Activated naive CD4-positive, alpha-beta T cell treated with anti-CD3 and anti-CD28 coated beads, Interleukin-2, amount 50 U/mL, for 72 hours (primary cell): Measurements from ENCODE around the gene PIK3CD. TPM values are rescaled to one million over a fixed set of nuclear protein-coding genes. Genes with fewer than 3 reads are reported as not detected.
"Not testable (repeated sequence)": the region's sequence is repeated elsewhere in the genome, so short reads cannot be mapped to it uniquely, and the experiment has no call there.

ENCODE experiments used
- ATAC-seq, 2 donors: fragments of 150-1000 bp; cut with Tn5 transposase; 2 replicates each; pipeline ENCODE4 v1.10.0; 2021; ENCODE audit warnings: mild to moderate bottlenecking in 2 of 2, moderate library complexity in 2 of 2
- DNase-seq, 2 donors: peaks; one replicate each; pipeline ENCODE4 v3.0.0; 2021 to 2022; ENCODE audit warnings: low spot score in 2 of 2
- H3K27ac Mint-ChIP-seq, 2 donors: one replicate each; pipeline ENCODE4 v1.8.0; 2022; ENCODE audit warnings: mild to moderate bottlenecking in 2 of 2, mixed read lengths in 2 of 2
- H3K36me3 Mint-ChIP-seq, 2 donors: one replicate each; pipeline ENCODE4 v1.8.0; 2022; ENCODE audit warnings: mixed read lengths in 2 of 2
- H3K9me3 Mint-ChIP-seq, 2 donors: one replicate each; pipeline ENCODE4 v1.8.0; 2022; ENCODE audit warnings: mixed read lengths in 2 of 2
- total RNA-seq, 2 donors: library from RNA; stranded (reverse); gene quantifications; one replicate each; pipeline ENCODE4 v1.2.3, GENCODE V29; 2022

PIK3CD gene
- total RNA-seq, 2 donors from 2014 or later, result 118 to 138 TPM

- DNase-seq, result no peak
- no peak for ATAC-seq
- Mint-ChIP-seq H3K36me3 (no peaks in the 10 kb centered on the region), H3K9me3 (no peaks in the 10 kb centered on the region), H3K27ac (no peak overlapping the region)
Observed at GRCh38 chr1:9613625-9614299, 37.8 kb upstream of the PIK3CD start.

- peak in 1 of 2 donors; percentile 76 for ATAC-seq
Observed at GRCh38 chr1:9615316-9616063, 36.0 kb upstream of the PIK3CD start.

GRCh38 chr1:9618909-9619679, 32.4 kb upstream of the PIK3CD start:
- DNase-seq (no peak), ATAC-seq (no peak)
- Mint-ChIP-seq H3K27ac (peak overlapping the region in 1 of 2 donors; percentile 30), H3K36me3 (no peaks in the 10 kb centered on the region), H3K9me3 (no peaks in the 10 kb centered on the region)

More at GRCh38 chr1:9615316-9616063, 36.0 kb upstream of the PIK3CD start:
- peak in 1 of 2 donors; percentile 52 for DNase-seq
- Mint-ChIP-seq H3K27ac (no peak overlapping the region), H3K36me3 (no peaks in the 10 kb centered on the region), H3K9me3 (no peaks in the 10 kb centered on the region)

- no peaks in the 10 kb centered on the region for H3K9me3 Mint-ChIP-seq
- ATAC-seq (no peak), DNase-seq (no peak)
- no peak overlapping the region for H3K27ac Mint-ChIP-seq
- no peaks in the 10 kb centered on the region for H3K36me3 Mint-ChIP-seq
Observed at GRCh38 chr1:9621032-9621431, 30.5 kb upstream of the PIK3CD start.

GRCh38 chr1:9624081-9624480, 27.4 kb upstream of the PIK3CD start:
- DNase-seq (no peak), ATAC-seq (no peak)
- Mint-ChIP-seq H3K27ac (no peak overlapping the region), H3K36me3 (peaks cover 0 to 4% of the 10 kb centered on the region in 2 donors), H3K9me3 (no peaks in the 10 kb centered on the region)

GRCh38 chr1:9625030-9625429, 26.5 kb upstream of the PIK3CD start:
- DNase-seq, H3K27ac Mint-ChIP-seq, H3K9me3 Mint-ChIP-seq, H3K36me3 Mint-ChIP-seq, ATAC-seq: not testable (repeated sequence)

GRCh38 chr1:9626201-9626608, 25.3 kb upstream of the PIK3CD start:
- no peak for ATAC-seq
- H3K27ac Mint-ChIP-seq, result peak overlapping the region; percentile 60 to 70
- peak in 1 of 2 donors; percentile 18 for DNase-seq
- no peaks in the 10 kb centered on the region for H3K9me3 Mint-ChIP-seq
- H3K36me3 Mint-ChIP-seq, result peaks cover 16 to 19% of the 10 kb centered on the region in 2 donors

GRCh38 chr1:9628541-9629444, 22.7 kb upstream of the PIK3CD start:
- ATAC-seq, result peak; percentile 54 to 56
- peak overlapping the region; percentile 94 to 95 for H3K27ac Mint-ChIP-seq
- no peaks in the 10 kb centered on the region for H3K9me3 Mint-ChIP-seq
- DNase-seq, result peak; percentile 66 to 86
- peaks cover 30 to 40% of the 10 kb centered on the region in 2 donors for H3K36me3 Mint-ChIP-seq

- DNase-seq (peak; percentile 66 to 90), ATAC-seq (peak; percentile 59 to 66)
- peak overlapping the region; percentile 92 to 95 for H3K27ac Mint-ChIP-seq
Observed at GRCh38 chr1:9629445-9630201, 21.9 kb upstream of the PIK3CD start.

GRCh38 chr1:9630331-9631111, 21.0 kb upstream of the PIK3CD start:
- ATAC-seq (no peak), DNase-seq (peak; percentile 24 to 64)
- Mint-ChIP-seq H3K27ac (peak overlapping the region; percentile 86 to 95), H3K9me3 (peaks cover 0 to 4% of the 10 kb centered on the region in 2 donors), H3K36me3 (peaks cover 45 to 57% of the 10 kb centered on the region in 2 donors)

More at GRCh38 chr1:9629445-9630201, 21.9 kb upstream of the PIK3CD start:
- H3K9me3 Mint-ChIP-seq, result no peaks in the 10 kb centered on the region
- H3K36me3 Mint-ChIP-seq, result peaks cover 36 to 48% of the 10 kb centered on the region in 2 donors

- Mint-ChIP-seq H3K27ac (peak overlapping the region in 1 of 2 donors; percentile 95), H3K36me3 (peaks cover 47 to 65% of the 10 kb centered on the region in 2 donors), H3K9me3 (peaks cover 0 to 4% of the 10 kb centered on the region in 2 donors)
- no peak for ATAC-seq
- DNase-seq, result no peak
Observed at GRCh38 chr1:9631613-9632012, 19.9 kb upstream of the PIK3CD start.

GRCh38 chr1:9633493-9633892, 18.0 kb upstream of the PIK3CD start:
- no peak for ATAC-seq

GRCh38 chr1:9634582-9634981, 16.9 kb upstream of the PIK3CD start:
- H3K36me3 Mint-ChIP-seq, result peaks cover 44 to 77% of the 10 kb centered on the region in 2 donors
- ATAC-seq, result no peak
- peaks cover 0 to 4% of the 10 kb centered on the region in 2 donors for H3K9me3 Mint-ChIP-seq
- no peak for DNase-seq
- H3K27ac Mint-ChIP-seq, result peak overlapping the region in 1 of 2 donors; percentile 12

More at GRCh38 chr1:9633493-9633892, 18.0 kb upstream of the PIK3CD start:
- DNase-seq, result no peak
- peak overlapping the region in 1 of 2 donors; percentile 29 for H3K27ac Mint-ChIP-seq
- H3K36me3 Mint-ChIP-seq, result peaks cover 44 to 76% of the 10 kb centered on the region in 2 donors
- peaks cover 0 to 4% of the 10 kb centered on the region in 2 donors for H3K9me3 Mint-ChIP-seq

- Mint-ChIP-seq H3K9me3 (peaks cover 0 to 4% of the 10 kb centered on the region in 2 donors), H3K36me3 (peaks cover 23 to 60% of the 10 kb centered on the region in 2 donors), H3K27ac (peak overlapping the region in 1 of 2 donors; percentile 46)
- DNase-seq (no peak), ATAC-seq (no peak)
Observed at GRCh38 chr1:9639227-9639626, 12.3 kb upstream of the PIK3CD start.
